Endothelial cell of umbilical vein (primary cell): ENCODE data around the gene CERS5. TPM values are rescaled to one million over a fixed set of nuclear protein-coding genes. Genes with fewer than 3 reads are reported as not detected.

Experiments used
- BruUV-seq: library from RNA; stranded (reverse); fragments of 400-500 nt; replicated peaks from 2 replicates; lab custom pipeline; 2021; lab: Mats Ljungman, UMichigan
- CTCF ChIA-PET: fragments of 300-600, 350-600 bp; sonication (Branson Sonifier 250); formaldehyde crosslinking; loops from one replicate; lab custom pipeline; 2021; ENCODE audit warnings: antibody characterized with exemption, inconsistent platforms; lab: Charles Lee
- POLR2A ChIA-PET: fragments of 300-600, 350-600 bp; sonication (Branson Sonifier 250); formaldehyde crosslinking; loops from one replicate; lab custom pipeline; 2021; ENCODE audit warnings: antibody characterized with exemption, inconsistent platforms; lab: Charles Lee
- DNase-seq: peaks from one replicate; pipeline ENCODE4 v3.0.0-alpha.2; 2011; ENCODE audit warnings: low read depth, low spot score
- FAIRE-seq: peaks from 2 replicates; lab custom pipeline; 2011; peaks lifted over from hg19 to GRCh38; lab: Jason Lieb, UNC
- H2AFZ ChIP-seq: 2 replicates; pipeline ENCODE4 v1.6.0; 2012; ENCODE audit warnings: low read depth, low read length, control low read depth, inconsistent platforms
- H3K27ac ChIP-seq: 2 replicates; pipeline ENCODE4 v1.5.1; 2011; ENCODE audit warnings: low read depth, mild to moderate bottlenecking, control low read depth, low read length, moderate library complexity; ENCODE audit not compliant: insufficient read depth
- H3K27me3 ChIP-seq, 2 experiments: 2 replicates each; pipeline versions ENCODE4 v1.6.0 to v1.6.1; 2011; ENCODE audit warnings: low read length in 2 of 2, mixed read lengths in 1 of 2; ENCODE audit not compliant: control insufficient read depth in 2 of 2, insufficient read depth in 2 of 2
- H3K36me3 ChIP-seq, 2 experiments: 2 replicates in 1 of 2; 3 replicates in 1 of 2; pipeline ENCODE4 v1.5.1; 2011; ENCODE audit warnings: low read length in 2 of 2, mild to moderate bottlenecking in 1 of 2, moderate library complexity in 1 of 2; ENCODE audit not compliant: control insufficient read depth in 2 of 2, insufficient read depth in 2 of 2; ENCODE audit errors: extremely low read depth in 1 of 2
- H3K4me1 ChIP-seq: 3 replicates; pipeline ENCODE4 v1.5.1; 2011; ENCODE audit warnings: mild to moderate bottlenecking, low read length; ENCODE audit not compliant: control insufficient read depth, insufficient read depth; ENCODE audit errors: extremely low read depth
- H3K4me2 ChIP-seq: 2 replicates; pipeline ENCODE4 v1.6.1; 2011; ENCODE audit warnings: low read length, control low read depth, mixed read lengths; ENCODE audit not compliant: insufficient read depth
- H3K4me3 ChIP-seq, 3 experiments: fragments of 200-600 bp in 1 of 3; sonication (generic), shearing (Covaris generic) in 1 of 3; replicated peaks in 1 of 3; 2 replicates each; pipeline ENCODE4 v1.5.1; 2011 to 2016; ENCODE audit warnings: control low read depth in 3 of 3, low read length in 3 of 3, mild to moderate bottlenecking in 2 of 3, inconsistent platforms in 1 of 3, low read depth in 1 of 3, moderate library complexity in 1 of 3; ENCODE audit not compliant: insufficient read depth in 1 of 3
- H3K79me2 ChIP-seq: 2 replicates; pipeline ENCODE4 v1.6.0; 2012; ENCODE audit warnings: low read length, inconsistent platforms; ENCODE audit not compliant: control insufficient read depth, insufficient read depth
- H3K9ac ChIP-seq: replicated peaks from 2 replicates; pipeline ENCODE3; 2011; ENCODE audit warnings: low read length, control low read depth; ENCODE audit not compliant: insufficient read depth; ENCODE audit errors: extremely low read depth
- H3K9me1 ChIP-seq: replicated peaks from 3 replicates; pipeline ENCODE4 v1.6.0; 2011; ENCODE audit warnings: mild to moderate bottlenecking, low read length; ENCODE audit not compliant: control insufficient read depth, insufficient read depth; ENCODE audit errors: extremely low read depth
- H3K9me3 ChIP-seq: replicated peaks from 2 replicates; pipeline ENCODE4 v1.5.1; 2012; ENCODE audit warnings: low read length, inconsistent platforms; ENCODE audit not compliant: control insufficient read depth, insufficient read depth
- H4K20me1 ChIP-seq: replicated peaks from 2 replicates; pipeline ENCODE3; 2011; ENCODE audit warnings: mild to moderate bottlenecking, low read length; ENCODE audit not compliant: control insufficient read depth, insufficient read depth; ENCODE audit errors: extremely low read depth
- EZH2 ChIP-seq: IDR thresholded peaks from 2 replicates; pipeline ENCODE4 v1.6.1; 2012; ENCODE audit warnings: borderline replicate concordance, low read depth, mild to moderate bottlenecking, moderate library complexity, low read length, inconsistent platforms; ENCODE audit not compliant: severe bottlenecking
- FOS ChIP-seq: IDR thresholded peaks from 2 replicates; pipeline ENCODE4 v1.6.1; 2011; ENCODE audit warnings: mild to moderate bottlenecking, low read length, moderate library complexity, borderline replicate concordance; ENCODE audit not compliant: insufficient read depth
- MYC ChIP-seq: IDR thresholded peaks from one replicate; pipeline ENCODE4 v1.6.1; 2011; ENCODE audit warnings: mild to moderate bottlenecking, low read depth, low read length
- POLR2A ChIP-seq: IDR thresholded peaks from 2 replicates; pipeline ENCODE4 v1.6.1; 2012; ENCODE audit warnings: low read depth, mild to moderate bottlenecking, control low read depth, low read length
- POLR2AphosphoS5 ChIP-seq: IDR thresholded peaks from 2 replicates; pipeline ENCODE4 v1.6.1; 2012; ENCODE audit warnings: low read depth, mild to moderate bottlenecking, control low read depth, low read length, moderate library complexity; ENCODE audit not compliant: insufficient read depth
- dilution Hi-C: fragments of 300-500 bp; cut with MboI; formaldehyde crosslinking; loops from one replicate; pipeline ENCODE4 v1.15.0; 2019; ENCODE audit warnings: low sequenced_read_pairs; ENCODE audit not compliant: extremely low pct_ligation_motif_present
- intact Hi-C: fragments of 100-400 bp; cut with micrococcal nuclease; formaldehyde crosslinking; loops from one replicate; pipeline ENCODE4 v1.10.0; 2022
- polyA plus RNA-seq, 4 experiments: library from polyadenylated mRNA; depleted of rRNA in 3 of 4; stranded (reverse) in 3 of 4; unstranded in 1 of 4; fragments of >200 nt; gene quantifications; 2 replicates each; pipeline versions ENCODE4 v1.2.1 to v1.2.3, GENCODE V29; 2011 to 2012; ENCODE audit warnings: missing spikeins in 1 of 4
- total RNA-seq: library from RNA; stranded (reverse); gene quantifications from 2 replicates; pipeline ENCODE4 v1.2.3, GENCODE V29; 2021
- TF ChIP-seq, protein P1 (sequence below), 2 donors: IDR thresholded peaks; 1 replicate in 1 of 2; 2 replicates in 1 of 2; pipeline ENCODE4 v1.5.1; 2011; ENCODE audit warnings: low read length in 2 of 2, mild to moderate bottlenecking in 2 of 2, moderate library complexity in 2 of 2, control low read depth in 1 of 2, inconsistent platforms in 1 of 2, low read depth in 1 of 2; ENCODE audit not compliant: insufficient read depth in 1 of 2; ENCODE audit errors: extremely low read depth in 1 of 2
- TF ChIP-seq, protein P2 (sequence below): IDR thresholded peaks from 2 replicates; pipeline ENCODE4 v1.6.1; 2011; ENCODE audit not compliant: insufficient read depth, insufficient read length

CERS5 gene
- total and polyA plus RNA-seq, 2 donors (not counting 3 experiments of a cell fraction or from before 2014, with no cell fraction given): 60.4 to 108 TPM

DNA sequence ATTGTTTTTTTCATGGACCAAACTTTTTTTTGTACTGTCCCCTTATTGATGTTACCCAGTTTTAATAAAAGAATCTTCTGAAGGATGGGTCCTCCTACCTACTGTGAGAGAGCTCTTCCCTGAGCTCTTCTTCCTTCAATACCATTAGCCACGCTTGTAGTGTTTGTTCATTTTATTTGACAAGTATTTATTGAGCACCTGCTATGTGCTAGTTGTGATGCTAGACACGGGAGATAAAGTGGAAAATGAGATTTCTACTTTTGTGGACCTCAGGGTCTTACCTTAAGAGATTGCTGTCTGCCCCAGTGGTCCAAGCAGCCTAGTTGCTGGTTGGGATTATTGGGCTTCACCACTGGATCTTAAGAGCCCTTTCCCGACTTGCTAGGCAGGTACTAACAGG lies 66.6 kb downstream of the CERS5 start:
- no peak overlapping the region for H3K4me2 ChIP-seq
- ChIA-PET POLR2A (interaction anchor here (1.1 kb wide), 1 partner anchor 12 kb away, joined by 3 read pairs; the partner anchor contains the start of gene COX14), CTCF (interaction anchor here (0.9 to 6.4 kb wide), 7 partner anchors 10 to 214 kb away, joined by 3 to 80 read pairs (median 4); partner anchors contain the start of genes COX14 and SMARCD1)
- H3K9me3 ChIP-seq: no peaks in the 10 kb centered on the region
- H3K4me3 ChIP-seq: no peak overlapping the region
- no peaks in the 10 kb centered on the region for H3K79me2 ChIP-seq
- no peak overlapping the region for H2AFZ ChIP-seq
- no peaks in the 10 kb centered on the region for H3K27me3 ChIP-seq
- no peak for FAIRE-seq
- H3K4me1 ChIP-seq: no peaks in the 10 kb centered on the region
- BruUV-seq: no TSS peak
- no peaks in the 10 kb centered on the region for H4K20me1 ChIP-seq
- DNase-seq: no peak
- intact Hi-C loops (no loop called here), dilution Hi-C loops (no loop called here)
- peaks cover 20 to 41% of the 10 kb centered on the region in 2 experiments for H3K36me3 ChIP-seq
- no peak for TF ChIP-seq POLR2AphosphoS5
- no peak for TF ChIP-seq MYC
- no peak for TF ChIP-seq POLR2A
- TF ChIP-seq FOS: no peak
- TF ChIP-seq, protein P1, sequence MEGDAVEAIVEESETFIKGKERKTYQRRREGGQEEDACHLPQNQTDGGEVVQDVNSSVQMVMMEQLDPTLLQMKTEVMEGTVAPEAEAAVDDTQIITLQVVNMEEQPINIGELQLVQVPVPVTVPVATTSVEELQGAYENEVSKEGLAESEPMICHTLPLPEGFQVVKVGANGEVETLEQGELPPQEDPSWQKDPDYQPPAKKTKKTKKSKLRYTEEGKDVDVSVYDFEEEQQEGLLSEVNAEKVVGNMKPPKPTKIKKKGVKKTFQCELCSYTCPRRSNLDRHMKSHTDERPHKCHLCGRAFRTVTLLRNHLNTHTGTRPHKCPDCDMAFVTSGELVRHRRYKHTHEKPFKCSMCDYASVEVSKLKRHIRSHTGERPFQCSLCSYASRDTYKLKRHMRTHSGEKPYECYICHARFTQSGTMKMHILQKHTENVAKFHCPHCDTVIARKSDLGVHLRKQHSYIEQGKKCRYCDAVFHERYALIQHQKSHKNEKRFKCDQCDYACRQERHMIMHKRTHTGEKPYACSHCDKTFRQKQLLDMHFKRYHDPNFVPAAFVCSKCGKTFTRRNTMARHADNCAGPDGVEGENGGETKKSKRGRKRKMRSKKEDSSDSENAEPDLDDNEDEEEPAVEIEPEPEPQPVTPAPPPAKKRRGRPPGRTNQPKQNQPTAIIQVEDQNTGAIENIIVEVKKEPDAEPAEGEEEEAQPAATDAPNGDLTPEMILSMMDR (IDR thresholded peaks at IDR 0.05; ENCODE audit: extremely low read depth in 1 of 2, insufficient read depth in 1 of 2, low read depth in 1 of 2, low read length in 2 of 2): no peak
- no peak for TF ChIP-seq EZH2
- TF ChIP-seq, protein P2, sequence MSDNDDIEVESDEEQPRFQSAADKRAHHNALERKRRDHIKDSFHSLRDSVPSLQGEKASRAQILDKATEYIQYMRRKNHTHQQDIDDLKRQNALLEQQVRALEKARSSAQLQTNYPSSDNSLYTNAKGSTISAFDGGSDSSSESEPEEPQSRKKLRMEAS: no peak
- no peak overlapping the region for H3K9ac ChIP-seq
- H3K27ac ChIP-seq: no peak overlapping the region
- no peaks in the 10 kb centered on the region for H3K9me1 ChIP-seq
